Calu3 (cell line): ENCODE data around the gene STAC. TPM values are rescaled to one million over a fixed set of nuclear protein-coding genes. Genes with fewer than 3 reads are reported as not detected.

ENCODE experiments used
- BruUV-seq: library from RNA; stranded (reverse); fragments of 400-500 nt; replicated peaks from 2 replicates; lab custom pipeline; 2021; lab: Mats Ljungman, UMichigan
- CTCF ChIA-PET: fragments of 300-600 bp; sonication (Branson Sonifier 250); formaldehyde crosslinking; loops from one replicate; lab custom pipeline; 2022; ENCODE audit warnings: antibody characterized with exemption; lab: Charles Lee
- DNase-seq: peaks from one replicate; pipeline ENCODE4 v3.0.0; 2022
- H3K27ac Mint-ChIP-seq: one replicate; pipeline ENCODE4 v1.8.0; 2022; ENCODE audit warnings: mixed read lengths; ENCODE audit not compliant: unreplicated experiment
- H3K27me3 Mint-ChIP-seq: one replicate; pipeline ENCODE4 v1.8.0; 2022; ENCODE audit warnings: mixed read lengths; ENCODE audit not compliant: unreplicated experiment
- H3K36me3 Mint-ChIP-seq: one replicate; pipeline ENCODE4 v1.8.0; 2022; ENCODE audit warnings: mild to moderate bottlenecking, moderate library complexity, mixed read lengths; ENCODE audit not compliant: insufficient read depth, unreplicated experiment
- H3K4me1 Mint-ChIP-seq: one replicate; pipeline ENCODE4 v1.8.0; 2022; ENCODE audit warnings: mild to moderate bottlenecking, low read depth, mixed read lengths; ENCODE audit not compliant: unreplicated experiment
- H3K4me3 Mint-ChIP-seq: one replicate; pipeline ENCODE4 v1.8.0; 2022; ENCODE audit warnings: mild to moderate bottlenecking, low read depth, moderate library complexity, mixed read lengths; ENCODE audit not compliant: unreplicated experiment
- H3K9me3 Mint-ChIP-seq: one replicate; pipeline ENCODE4 v1.8.0; 2022; ENCODE audit warnings: low read depth, mixed read lengths; ENCODE audit not compliant: unreplicated experiment
- CTCF ChIP-seq: fragments of 200-600 bp; IDR thresholded peaks from one replicate; pipeline ENCODE4 v1.8.0; 2022; ENCODE audit warnings: antibody characterized with exemption; ENCODE audit not compliant: unreplicated experiment
- intact Hi-C: fragments of 100-400 bp; cut with micrococcal nuclease; formaldehyde crosslinking; loops from one replicate; pipeline ENCODE4 v1.10.0; 2022; ENCODE audit not compliant: unreplicated experiment
- total RNA-seq: library from RNA; stranded (reverse); gene quantifications from 2 replicates; pipeline ENCODE4 v1.2.3, GENCODE V29; 2022

STAC gene
- total RNA-seq, 1 experiment from 2014 or later, result 12.8 TPM

- no peaks in the 10 kb centered on the region for H3K9me3 Mint-ChIP-seq
- no TSS peak for BruUV-seq
- DNase-seq, result no peak
- no peaks in the 10 kb centered on the region for H3K4me1 Mint-ChIP-seq
- TF ChIP-seq CTCF, result no peak
- no peaks in the 10 kb centered on the region for H3K36me3 Mint-ChIP-seq
- CTCF ChIA-PET, result no interaction called here
- H3K4me3 Mint-ChIP-seq, result no peak overlapping the region
- H3K27ac Mint-ChIP-seq, result no peak overlapping the region
- intact Hi-C loops, result no loop called here
- H3K27me3 Mint-ChIP-seq, result no peaks in the 10 kb centered on the region
Measured at GRCh38 chr3:36538136-36538749, 157.9 kb downstream of the STAC start.

GRCh38 chr3:36540888-36541518 is 160.7 kb downstream of the STAC start:
- intact Hi-C loops, result loop anchor here (1.0 to 5.0 kb wide), 4 partner anchors 160 to 574 kb away; no protein-coding TSS in a partner anchor
- H3K36me3 Mint-ChIP-seq, result no peaks in the 10 kb centered on the region
- H3K4me3 Mint-ChIP-seq, result no peak overlapping the region
- H3K9me3 Mint-ChIP-seq, result no peaks in the 10 kb centered on the region
- CTCF ChIA-PET, result interaction anchor here (0.5 to 1.7 kb wide), 5 partner anchors 9 to 575 kb away, joined by 3 to 11 read pairs (median 6); no protein-coding TSS in a partner anchor
- peak; percentile 34 for DNase-seq
- peak; percentile 53 for TF ChIP-seq CTCF
- H3K4me1 Mint-ChIP-seq, result no peaks in the 10 kb centered on the region
- no peak overlapping the region for H3K27ac Mint-ChIP-seq
- no peaks in the 10 kb centered on the region for H3K27me3 Mint-ChIP-seq
- no TSS peak for BruUV-seq

GRCh38 chr3:36542186-36542585 is 161.9 kb downstream of the STAC start:
- no peak for DNase-seq
- no peak for TF ChIP-seq CTCF
- Mint-ChIP-seq H3K4me1 (no peaks in the 10 kb centered on the region), H3K36me3 (no peaks in the 10 kb centered on the region), H3K27ac (no peak overlapping the region), H3K4me3 (no peak overlapping the region), H3K27me3 (no peaks in the 10 kb centered on the region), H3K9me3 (no peaks in the 10 kb centered on the region)
- CTCF ChIA-PET, result interaction anchor here (0.6 to 1.7 kb wide), 2 partner anchors 418 to 711 kb away, joined by 4 to 11 read pairs; no protein-coding TSS in a partner anchor
- intact Hi-C loops, result loop anchor here (5.0 kb wide), 1 partner anchor 575 kb away; no protein-coding TSS in a partner anchor
- BruUV-seq, result no TSS peak

- Mint-ChIP-seq H3K9me3 (no peaks in the 10 kb centered on the region), H3K27me3 (no peaks in the 10 kb centered on the region), H3K4me1 (no peaks in the 10 kb centered on the region), H3K36me3 (no peaks in the 10 kb centered on the region), H3K27ac (no peak overlapping the region), H3K4me3 (no peak overlapping the region)
- no TSS peak for BruUV-seq
- CTCF ChIA-PET, result no interaction called here
- no peak for TF ChIP-seq CTCF
- intact Hi-C loops, result loop anchor here (5.0 kb wide), 1 partner anchor 576 kb away; no protein-coding TSS in a partner anchor
- no peak for DNase-seq
Measured at GRCh38 chr3:36543276-36543997, 163.1 kb downstream of the STAC start.
